ENCODE results near the gene KCNIP1.

DNA sequence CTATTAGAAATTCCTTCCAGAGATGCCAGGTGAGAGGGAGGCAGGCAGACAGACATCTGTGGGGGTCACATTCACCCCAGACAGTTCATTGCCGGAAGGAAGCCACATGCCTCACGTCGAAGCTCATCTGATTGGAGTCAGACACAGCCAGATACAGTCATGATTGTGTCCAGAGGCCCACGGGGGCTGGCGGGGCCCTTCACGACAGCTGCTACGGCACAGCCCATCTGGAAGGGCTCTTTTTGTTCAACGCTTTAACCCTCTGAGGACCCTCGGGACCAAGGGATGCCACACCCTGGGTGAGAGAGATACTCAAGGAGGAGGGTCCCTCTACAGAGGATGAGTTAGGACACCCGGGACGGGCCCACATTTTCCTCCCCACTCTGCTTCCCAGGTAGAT, 247.8 kb downstream of the KCNIP1 start:
- TF ChIP-seq POLR2A (IDR thresholded peaks at IDR 0.05), result no peak
- TF ChIP-seq, protein P1, sequence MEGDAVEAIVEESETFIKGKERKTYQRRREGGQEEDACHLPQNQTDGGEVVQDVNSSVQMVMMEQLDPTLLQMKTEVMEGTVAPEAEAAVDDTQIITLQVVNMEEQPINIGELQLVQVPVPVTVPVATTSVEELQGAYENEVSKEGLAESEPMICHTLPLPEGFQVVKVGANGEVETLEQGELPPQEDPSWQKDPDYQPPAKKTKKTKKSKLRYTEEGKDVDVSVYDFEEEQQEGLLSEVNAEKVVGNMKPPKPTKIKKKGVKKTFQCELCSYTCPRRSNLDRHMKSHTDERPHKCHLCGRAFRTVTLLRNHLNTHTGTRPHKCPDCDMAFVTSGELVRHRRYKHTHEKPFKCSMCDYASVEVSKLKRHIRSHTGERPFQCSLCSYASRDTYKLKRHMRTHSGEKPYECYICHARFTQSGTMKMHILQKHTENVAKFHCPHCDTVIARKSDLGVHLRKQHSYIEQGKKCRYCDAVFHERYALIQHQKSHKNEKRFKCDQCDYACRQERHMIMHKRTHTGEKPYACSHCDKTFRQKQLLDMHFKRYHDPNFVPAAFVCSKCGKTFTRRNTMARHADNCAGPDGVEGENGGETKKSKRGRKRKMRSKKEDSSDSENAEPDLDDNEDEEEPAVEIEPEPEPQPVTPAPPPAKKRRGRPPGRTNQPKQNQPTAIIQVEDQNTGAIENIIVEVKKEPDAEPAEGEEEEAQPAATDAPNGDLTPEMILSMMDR (IDR thresholded peaks at IDR 0.05), result no peak

All from heart left ventricle (tissue), 13 donors.